ENCODE results near the gene TLE5.

TLE5 gene

DNA sequence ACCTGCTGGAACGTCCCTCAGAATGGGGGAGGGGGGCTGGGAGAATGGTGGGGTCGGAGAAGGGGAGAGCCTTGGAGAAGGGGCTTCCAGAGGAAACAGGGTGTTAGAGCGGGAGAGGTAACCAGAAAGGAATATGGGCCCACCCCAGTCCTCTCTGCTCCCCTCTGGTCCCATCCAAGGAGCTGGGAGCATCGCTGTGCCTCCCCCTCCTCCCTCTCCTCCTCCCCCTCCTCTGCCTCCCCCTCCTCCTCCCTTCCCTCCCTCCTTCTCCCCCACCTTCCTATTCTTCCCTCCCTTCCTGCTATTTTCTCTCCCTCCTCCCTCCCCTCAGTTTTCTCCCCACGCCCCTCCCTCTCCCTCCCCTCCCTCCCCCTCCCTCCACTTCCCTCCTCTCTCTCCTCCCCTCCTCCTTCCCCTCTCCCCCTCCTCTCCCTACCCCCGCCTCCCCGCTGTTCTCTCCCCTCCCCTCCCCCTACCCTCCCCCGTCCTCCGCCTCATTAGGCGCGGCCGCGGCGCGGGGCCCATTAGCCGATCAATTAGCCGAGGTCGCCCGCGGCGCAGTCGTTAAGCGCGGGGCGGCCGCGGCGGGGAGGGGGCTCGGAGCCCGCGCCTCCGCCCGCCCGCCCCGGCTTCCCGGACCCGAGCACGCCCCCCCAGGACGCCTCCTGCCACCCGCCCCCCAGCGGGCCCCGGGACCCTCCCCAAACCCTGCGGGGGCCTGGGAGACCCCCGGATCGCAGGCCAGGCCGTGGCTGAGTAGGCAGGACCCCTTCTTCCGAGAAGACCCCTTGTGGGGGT lies 15.4 kb downstream of the TLE5 start:
- Histone ChIP-seq H4K5ac (ENCODE audit: low read length) (no peak overlapping the region), H3K4me3 (ENCODE audit: low read length) (no peak overlapping the region), H3K4me1 (ENCODE audit: control insufficient read depth, low read depth, low read length) (no peaks in the 10 kb centered on the region), H3K56ac (ENCODE audit: low read length) (peak overlapping the region; percentile 17), H2BK5ac (ENCODE audit: low read length) (no peak overlapping the region), H3K27me3 (ENCODE audit: insufficient read depth, low read length, poor library complexity) (no peaks in the 10 kb centered on the region), H3K79me1 (ENCODE audit: low read length) (no peaks in the 10 kb centered on the region), H2BK120ac (ENCODE audit: low read depth, low read length) (peak overlapping the region; percentile 48), H3K4ac (ENCODE audit: low read depth, low read length) (no peak overlapping the region), H2AK5ac (ENCODE audit: low read length) (no peak overlapping the region), H2BK15ac (replicated peaks; ENCODE audit: low read depth) (peak overlapping the region; percentile 86), H3K27ac (ENCODE audit: low read depth, low read length) (peak overlapping the region; percentile 84), H3K23ac (ENCODE audit: low read length) (no peak overlapping the region), H3K9ac (ENCODE audit: low read length) (no peak overlapping the region), H3K36me3 (ENCODE audit: control insufficient read depth, insufficient read depth, low read length) (no peaks in the 10 kb centered on the region), H4K8ac (ENCODE audit: low read depth, low read length) (peak overlapping the region; percentile 77), H3K4me2 (ENCODE audit: low read length) (no peak overlapping the region), H3K18ac (ENCODE audit: low read length) (peak overlapping the region; percentile 97), H3K79me2 (ENCODE audit: control insufficient read depth, insufficient read depth, low read length) (no peaks in the 10 kb centered on the region)
- peak; percentile 79 for DNase-seq
- WGBS (ENCODE audit: extremely low coverage, insufficient coverage, low lambda C conversion rate) = no CpG with 5 or more reads among the region's 47 CpGs

DNA sequence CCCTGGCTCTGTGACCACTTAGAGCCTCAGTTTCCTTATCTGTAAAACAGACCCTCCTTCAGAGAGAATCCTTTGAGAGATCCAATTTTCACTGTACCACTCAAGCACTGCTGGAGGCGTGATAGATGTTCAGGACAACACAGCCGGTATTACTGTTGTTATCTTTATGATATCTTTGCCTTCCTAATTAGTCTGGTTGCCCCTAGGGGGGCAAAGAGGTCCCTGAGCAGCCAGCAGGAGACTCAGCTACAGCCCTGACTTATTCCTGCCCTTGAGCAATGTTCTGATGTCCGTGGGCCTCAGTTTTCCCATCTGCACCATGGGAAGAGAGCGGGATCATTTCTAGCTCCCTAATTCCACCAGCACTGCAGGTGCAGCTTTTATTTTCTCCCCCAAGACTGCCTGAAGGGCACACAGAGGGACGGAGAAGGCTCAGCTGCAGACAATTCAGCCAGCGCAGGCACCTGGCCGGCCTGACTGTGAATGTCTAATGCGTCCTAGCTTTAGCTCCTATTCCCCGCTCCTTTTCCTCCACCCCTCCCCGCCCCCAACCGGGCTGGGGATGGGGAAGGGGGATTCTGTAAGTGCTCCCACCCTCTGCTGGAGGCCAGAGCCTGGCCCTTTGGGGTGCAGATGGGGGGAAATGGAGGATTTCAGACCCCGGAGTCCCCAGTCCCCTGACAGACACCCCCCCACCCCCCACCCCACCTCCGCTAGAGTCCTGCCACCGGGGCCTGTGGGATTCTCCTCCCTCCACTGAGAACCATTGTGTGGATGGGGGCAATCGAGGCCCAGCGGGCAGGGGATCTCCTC lies 16.2 kb downstream of the TLE5 start:
- no peak overlapping the region for H3K23ac ChIP-seq (ENCODE audit: low read length)

DNA sequence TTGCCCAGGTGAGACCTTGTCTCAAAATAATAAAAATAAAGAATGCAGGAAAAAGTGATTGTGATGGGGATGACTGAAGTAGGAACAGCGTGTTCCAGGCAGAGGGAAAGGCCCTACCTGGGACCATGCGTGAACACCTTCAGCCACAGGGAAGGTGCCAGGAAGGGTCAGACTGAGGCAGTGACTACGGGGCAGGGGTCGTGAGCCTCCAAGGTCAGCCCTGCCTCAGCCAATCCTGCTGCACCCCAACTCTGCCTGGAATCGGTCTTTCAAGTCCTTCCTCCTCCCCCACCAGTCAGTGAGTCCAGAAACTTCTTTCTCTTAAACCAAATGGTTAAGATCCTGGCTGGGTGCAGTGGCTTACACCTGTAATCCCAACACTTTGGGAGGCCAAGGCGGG lies 17.1 kb downstream of the TLE5 start:
- no peak overlapping the region for H3K23ac ChIP-seq (ENCODE audit: low read length)
- no peaks in the 10 kb centered on the region for H3K79me2 ChIP-seq (ENCODE audit: control insufficient read depth, insufficient read depth, low read length)
- no peak overlapping the region for H3K18ac ChIP-seq (ENCODE audit: low read length)
- H3K27me3 ChIP-seq (ENCODE audit: insufficient read depth, low read length, poor library complexity) = no peaks in the 10 kb centered on the region
- no peak overlapping the region for H3K9ac ChIP-seq (ENCODE audit: low read length)
- H2BK120ac ChIP-seq (ENCODE audit: low read depth, low read length) = no peak overlapping the region
- no peak overlapping the region for H4K5ac ChIP-seq (ENCODE audit: low read length)
- H2BK5ac ChIP-seq (ENCODE audit: low read length) = no peak overlapping the region
- H3K4ac ChIP-seq (ENCODE audit: low read depth, low read length) = no peak overlapping the region
- H3K4me1 ChIP-seq (ENCODE audit: control insufficient read depth, low read depth, low read length) = no peaks in the 10 kb centered on the region
- no peak overlapping the region for H3K4me2 ChIP-seq (ENCODE audit: low read length)
- H3K27ac ChIP-seq (ENCODE audit: low read depth, low read length) = no peak overlapping the region
- no peak overlapping the region for H3K4me3 ChIP-seq (ENCODE audit: low read length)
- H4K8ac ChIP-seq (ENCODE audit: low read depth, low read length) = no peak overlapping the region
- no peaks in the 10 kb centered on the region for H3K79me1 ChIP-seq (ENCODE audit: low read length)
- H2BK15ac ChIP-seq (replicated peaks; ENCODE audit: low read depth) = no peak overlapping the region
- no peaks in the 10 kb centered on the region for H3K36me3 ChIP-seq (ENCODE audit: control insufficient read depth, insufficient read depth, low read length)
- no peak overlapping the region for H3K56ac ChIP-seq (ENCODE audit: low read length)
- no CpG with 5 or more reads among the region's 6 CpGs for WGBS (ENCODE audit: extremely low coverage, insufficient coverage, low lambda C conversion rate)
- no peak overlapping the region for H2AK5ac ChIP-seq (ENCODE audit: low read length)
- no peak for DNase-seq

More for the DNA sequence above, 16.2 kb downstream of the TLE5 start:
- H4K5ac ChIP-seq (ENCODE audit: low read length) = no peak overlapping the region
- no peak overlapping the region for H3K4me3 ChIP-seq (ENCODE audit: low read length)
- no peak overlapping the region for H2BK15ac ChIP-seq (replicated peaks; ENCODE audit: low read depth)
- peak overlapping the region; percentile 17 for H3K56ac ChIP-seq (ENCODE audit: low read length)
- H3K79me1 ChIP-seq (ENCODE audit: low read length) = no peaks in the 10 kb centered on the region
- no peak overlapping the region for H4K8ac ChIP-seq (ENCODE audit: low read depth, low read length)
- no peak overlapping the region for H2AK5ac ChIP-seq (ENCODE audit: low read length)
- peak overlapping the region; percentile 9 for H3K27ac ChIP-seq (ENCODE audit: low read depth, low read length)
- DNase-seq = peak; percentile 67
- H2BK5ac ChIP-seq (ENCODE audit: low read length) = no peak overlapping the region
- no peaks in the 10 kb centered on the region for H3K27me3 ChIP-seq (ENCODE audit: insufficient read depth, low read length, poor library complexity)
- H3K36me3 ChIP-seq (ENCODE audit: control insufficient read depth, insufficient read depth, low read length) = no peaks in the 10 kb centered on the region
- H3K79me2 ChIP-seq (ENCODE audit: control insufficient read depth, insufficient read depth, low read length) = no peaks in the 10 kb centered on the region
- H3K9ac ChIP-seq (ENCODE audit: low read length) = no peak overlapping the region
- H3K18ac ChIP-seq (ENCODE audit: low read length) = peak overlapping the region; percentile 57
- no CpG with 5 or more reads among the region's 16 CpGs for WGBS (ENCODE audit: extremely low coverage, insufficient coverage, low lambda C conversion rate)
- H3K4me1 ChIP-seq (ENCODE audit: control insufficient read depth, low read depth, low read length) = no peaks in the 10 kb centered on the region
- no peak overlapping the region for H3K4me2 ChIP-seq (ENCODE audit: low read length)
- H2BK120ac ChIP-seq (ENCODE audit: low read depth, low read length) = no peak overlapping the region
- H3K4ac ChIP-seq (ENCODE audit: low read depth, low read length) = no peak overlapping the region

DNA sequence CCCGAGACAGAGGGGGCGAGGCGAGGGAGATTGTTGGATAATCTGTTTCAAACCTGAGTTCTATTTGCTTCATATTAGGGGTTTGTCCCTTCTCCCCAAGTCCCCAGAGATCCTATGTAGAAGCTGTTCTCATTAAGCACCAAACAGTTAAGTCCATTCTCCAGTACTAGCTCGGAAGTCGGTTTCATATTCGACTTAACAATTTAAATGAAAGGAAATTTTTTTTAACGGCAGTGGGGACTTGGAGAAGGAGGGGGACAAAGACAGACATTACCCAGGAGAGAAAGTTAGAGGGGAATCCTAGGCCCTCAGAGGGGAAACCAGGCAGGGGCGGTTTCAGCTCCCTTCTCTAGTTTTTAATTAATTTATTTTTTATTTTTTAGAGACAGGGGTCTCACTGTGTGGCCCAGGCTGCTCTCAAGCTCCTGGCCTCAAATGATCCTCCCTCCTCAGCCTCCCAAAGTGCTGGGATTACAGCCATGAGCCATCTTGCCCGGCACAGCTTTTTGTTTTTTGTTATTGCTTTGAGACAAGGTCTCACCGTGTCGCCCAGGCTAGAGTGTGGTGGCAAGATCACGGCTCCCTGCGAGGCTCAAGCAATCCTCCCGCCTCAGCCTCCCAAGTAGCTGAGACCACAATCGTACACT lies 19.6 kb downstream of the TLE5 start:
- Histone ChIP-seq H3K27ac (ENCODE audit: low read depth, low read length) (no peak overlapping the region), H3K4me2 (ENCODE audit: low read length) (no peak overlapping the region), H3K4me3 (ENCODE audit: low read length) (no peak overlapping the region), H2AK5ac (ENCODE audit: low read length) (no peak overlapping the region), H3K36me3 (ENCODE audit: control insufficient read depth, insufficient read depth, low read length) (no peaks in the 10 kb centered on the region), H3K79me2 (ENCODE audit: control insufficient read depth, insufficient read depth, low read length) (no peaks in the 10 kb centered on the region), H4K5ac (ENCODE audit: low read length) (no peak overlapping the region), H3K23ac (ENCODE audit: low read length) (no peak overlapping the region), H4K8ac (ENCODE audit: low read depth, low read length) (no peak overlapping the region), H3K4ac (ENCODE audit: low read depth, low read length) (no peak overlapping the region), H3K18ac (ENCODE audit: low read length) (peak overlapping the region; percentile 54), H3K27me3 (ENCODE audit: insufficient read depth, low read length, poor library complexity) (no peaks in the 10 kb centered on the region), H3K4me1 (ENCODE audit: control insufficient read depth, low read depth, low read length) (no peaks in the 10 kb centered on the region), H2BK15ac (replicated peaks; ENCODE audit: low read depth) (no peak overlapping the region), H3K79me1 (ENCODE audit: low read length) (no peaks in the 10 kb centered on the region), H2BK120ac (ENCODE audit: low read depth, low read length) (no peak overlapping the region), H3K9ac (ENCODE audit: low read length) (peak overlapping the region; percentile 42), H3K56ac (ENCODE audit: low read length) (no peak overlapping the region), H2BK5ac (ENCODE audit: low read length) (no peak overlapping the region)
- WGBS (ENCODE audit: extremely low coverage, insufficient coverage, low lambda C conversion rate) = no CpG with 5 or more reads among the region's 15 CpGs
- no peak for DNase-seq

DNA sequence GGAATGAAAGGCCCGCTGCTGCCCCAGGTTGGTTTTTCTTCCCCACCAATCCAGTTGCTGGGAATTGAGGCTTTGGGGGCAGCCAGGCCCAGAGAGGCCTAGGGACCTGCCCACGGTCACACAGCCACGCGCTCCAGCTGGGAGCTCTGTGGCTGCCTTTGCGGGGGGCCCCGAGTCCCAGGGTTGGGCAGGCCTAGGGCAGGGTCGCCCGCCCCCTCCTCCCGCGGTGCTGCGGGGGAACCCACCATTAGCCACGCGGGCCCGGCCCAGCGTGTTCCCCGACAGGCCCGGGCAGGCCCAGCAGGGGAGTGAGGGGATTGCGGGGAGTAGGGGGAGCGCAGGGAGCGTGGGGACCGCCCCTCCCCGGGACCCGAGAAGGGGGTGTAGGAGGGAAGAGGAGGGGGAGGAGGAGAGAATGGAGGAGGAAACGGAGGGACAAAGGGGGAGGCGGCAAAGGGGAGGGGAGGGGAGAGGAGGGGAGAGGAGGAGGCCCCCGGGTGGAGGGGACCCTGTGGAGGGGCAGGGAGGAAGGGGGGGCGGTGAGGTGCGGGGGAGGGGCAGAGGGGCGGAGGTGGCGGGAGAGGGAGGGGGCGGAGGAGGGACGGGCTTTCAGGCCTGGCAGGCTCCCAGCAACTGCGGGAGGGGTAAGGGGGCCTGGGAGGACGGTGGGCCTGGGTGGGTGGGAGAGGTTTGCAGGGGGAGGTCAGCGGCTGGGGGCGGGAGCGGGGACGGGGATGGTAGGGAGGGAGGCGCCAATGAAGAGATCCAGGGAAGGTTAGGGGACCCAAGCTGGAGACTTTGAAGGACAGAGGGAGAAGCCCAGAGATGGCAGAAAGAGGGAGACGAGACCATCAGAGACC lies 20.3 kb downstream of the TLE5 start:
- H3K4me1 ChIP-seq (ENCODE audit: control insufficient read depth, low read depth, low read length) = no peaks in the 10 kb centered on the region
- peak overlapping the region; percentile 54 for H3K18ac ChIP-seq (ENCODE audit: low read length)
- H3K23ac ChIP-seq (ENCODE audit: low read length) = peak overlapping the region; percentile 81
- H3K79me1 ChIP-seq (ENCODE audit: low read length) = no peaks in the 10 kb centered on the region
- H3K27me3 ChIP-seq (ENCODE audit: insufficient read depth, low read length, poor library complexity) = no peaks in the 10 kb centered on the region
- H3K56ac ChIP-seq (ENCODE audit: low read length) = peak overlapping the region; percentile 73
- H4K8ac ChIP-seq (ENCODE audit: low read depth, low read length) = no peak overlapping the region
- no peak overlapping the region for H3K27ac ChIP-seq (ENCODE audit: low read depth, low read length)
- H4K5ac ChIP-seq (ENCODE audit: low read length) = no peak overlapping the region
- no peaks in the 10 kb centered on the region for H3K79me2 ChIP-seq (ENCODE audit: control insufficient read depth, insufficient read depth, low read length)
- no peak overlapping the region for H2BK120ac ChIP-seq (ENCODE audit: low read depth, low read length)
- no peak overlapping the region for H3K4me3 ChIP-seq (ENCODE audit: low read length)
- no peak overlapping the region for H2BK5ac ChIP-seq (ENCODE audit: low read length)
- H3K4ac ChIP-seq (ENCODE audit: low read depth, low read length) = no peak overlapping the region
- peak overlapping the region; percentile 42 for H3K9ac ChIP-seq (ENCODE audit: low read length)
- H2BK15ac ChIP-seq (replicated peaks; ENCODE audit: low read depth) = peak overlapping the region; percentile 1
- WGBS (ENCODE audit: extremely low coverage, insufficient coverage, low lambda C conversion rate) = no CpG with 5 or more reads among the region's 40 CpGs
- no peak for DNase-seq
- H2AK5ac ChIP-seq (ENCODE audit: low read length) = no peak overlapping the region
- H3K4me2 ChIP-seq (ENCODE audit: low read length) = peak overlapping the region; percentile 14
- no peaks in the 10 kb centered on the region for H3K36me3 ChIP-seq (ENCODE audit: control insufficient read depth, insufficient read depth, low read length)
